ENCODE measurements around the gene DDX55. TPM values are rescaled to one million over a fixed set of nuclear protein-coding genes. Genes with fewer than 3 reads are reported as not detected.

Gene DDX55
- total and polyA plus RNA-seq, 2 of the 13 experiments (the other 11 are each of a cell fraction or from before 2014, with no cell fraction given), result 22.2 to 37.0 TPM

- TF ChIP-seq ZNF746 (CRISPR knock-in tag; IDR thresholded peaks at IDR 0.05), result no peak; the same call in 1 of the 2 replicates
- peak; percentile 58; the same call in 1 of the 2 replicates for TF ChIP-seq ZNF446 (CRISPR knock-in tag; IDR thresholded peaks at IDR 0.05)
- peak; percentile 98 for TF ChIP-seq ZNF205 (CRISPR knock-in tag; IDR thresholded peaks at IDR 0.05)
- peak; percentile 80; the same call in 1 of the 2 replicates for TF ChIP-seq ZNF225 (CRISPR knock-in tag; IDR thresholded peaks at IDR 0.05)
- TF ChIP-seq ZBTB49 (CRISPR knock-in tag; IDR thresholded peaks at IDR 0.05; ENCODE audit: borderline replicate concordance), result 0 out of 2 replicates have a peak, but pooled peaks have one; percentile 62
- TF ChIP-seq ZNF367 (CRISPR knock-in tag; IDR thresholded peaks at IDR 0.05; ENCODE audit: borderline replicate concordance), result peak; percentile 10; the same call in 1 of the 2 replicates
- TF ChIP-seq ZNF552 (CRISPR knock-in tag; IDR thresholded peaks at IDR 0.05; ENCODE audit: borderline replicate concordance), result no peak; the same call in 1 of the 2 replicates
- TF ChIP-seq TGIF2 (CRISPR knock-in tag; IDR thresholded peaks at IDR 0.05), result peak; percentile 96
- no peak for TF ChIP-seq CC2D1A (CRISPR knock-in tag; IDR thresholded peaks at IDR 0.05)
- no peak for TF ChIP-seq ZNF615 (CRISPR knock-in tag; IDR thresholded peaks at IDR 0.05; ENCODE audit: borderline replicate concordance)
- no peak for TF ChIP-seq LRRFIP1 (CRISPR knock-in tag; conservative IDR thresholded peaks at IDR 0.05)
- peak; percentile 100 for TF ChIP-seq KMT2A (CRISPR knock-in tag; IDR thresholded peaks at IDR 0.05)
- TF ChIP-seq HNRNPK (IDR thresholded peaks at IDR 0.05; ENCODE audit: low read depth, low read length, poor library complexity, severe bottlenecking), result peak; percentile 85
- no peak for TF ChIP-seq FOXM1 (CRISPR knock-in tag; IDR thresholded peaks at IDR 0.05)
- TF ChIP-seq AKAP8 (CRISPR knock-in tag; IDR thresholded peaks at IDR 0.05), result peak; percentile 96
- TF ChIP-seq ZNF512 (CRISPR knock-in tag; IDR thresholded peaks at IDR 0.05), result no peak
- peak; percentile 94 for TF ChIP-seq TFE3 (CRISPR knock-in tag; IDR thresholded peaks at IDR 0.05)
- peak; percentile 74 for TF ChIP-seq ZNF772 (CRISPR knock-in tag; IDR thresholded peaks at IDR 0.05)
- TF ChIP-seq TEAD3 (CRISPR knock-in tag; optimal IDR thresholded peaks at IDR 0.05; ENCODE audit: borderline replicate concordance), result peak; percentile 7
- no peak for TF ChIP-seq ATM (IDR thresholded peaks at IDR 0.05; ENCODE audit: borderline replicate concordance)
- no peak for TF ChIP-seq ZSCAN30 (CRISPR knock-in tag; IDR thresholded peaks at IDR 0.05)
- peak; percentile 96 for TF ChIP-seq SRY (CRISPR knock-in tag; IDR thresholded peaks at IDR 0.05)
Measured at GRCh38 chr12:123601602-123602489, at the start of gene DDX55 (continued).

Data from HepG2 (cell line).